Measurements from ENCODE around the gene TMOD1.

- TF ChIP-seq, protein P1, sequence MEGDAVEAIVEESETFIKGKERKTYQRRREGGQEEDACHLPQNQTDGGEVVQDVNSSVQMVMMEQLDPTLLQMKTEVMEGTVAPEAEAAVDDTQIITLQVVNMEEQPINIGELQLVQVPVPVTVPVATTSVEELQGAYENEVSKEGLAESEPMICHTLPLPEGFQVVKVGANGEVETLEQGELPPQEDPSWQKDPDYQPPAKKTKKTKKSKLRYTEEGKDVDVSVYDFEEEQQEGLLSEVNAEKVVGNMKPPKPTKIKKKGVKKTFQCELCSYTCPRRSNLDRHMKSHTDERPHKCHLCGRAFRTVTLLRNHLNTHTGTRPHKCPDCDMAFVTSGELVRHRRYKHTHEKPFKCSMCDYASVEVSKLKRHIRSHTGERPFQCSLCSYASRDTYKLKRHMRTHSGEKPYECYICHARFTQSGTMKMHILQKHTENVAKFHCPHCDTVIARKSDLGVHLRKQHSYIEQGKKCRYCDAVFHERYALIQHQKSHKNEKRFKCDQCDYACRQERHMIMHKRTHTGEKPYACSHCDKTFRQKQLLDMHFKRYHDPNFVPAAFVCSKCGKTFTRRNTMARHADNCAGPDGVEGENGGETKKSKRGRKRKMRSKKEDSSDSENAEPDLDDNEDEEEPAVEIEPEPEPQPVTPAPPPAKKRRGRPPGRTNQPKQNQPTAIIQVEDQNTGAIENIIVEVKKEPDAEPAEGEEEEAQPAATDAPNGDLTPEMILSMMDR (conservative IDR thresholded peaks at IDR 0.05; ENCODE audit: low read depth in 2 of 2) = no peak
- TF ChIP-seq POLR2AphosphoS5 (IDR thresholded peaks at IDR 0.05; ENCODE audit: low read depth) = no peak
- TF ChIP-seq EZH2 (IDR thresholded peaks at IDR 0.05; ENCODE audit: low read depth, unreplicated experiment) = no peak
Measured at GRCh38 chr9:97563458-97564135, 62.1 kb downstream of the TMOD1 start.

Data from GM23338 (cell line).